ENCODE measurements around the gene RASL12.

- TF ChIP-seq CTCF (IDR thresholded peaks at IDR 0.05; ENCODE audit: insufficient read depth, low read length, poor library complexity, severe bottlenecking) (no peak), EZH2phosphoT487 (conservative IDR thresholded peaks at IDR 0.05; ENCODE audit: low read length) (no peak)
Measured at GRCh38 chr15:65062061-65062460, 5.7 kb downstream of the RASL12 start.
